Measurements from ENCODE around the gene ZDHHC14.
"Not testable (repeated sequence)": the region's sequence is repeated elsewhere in the genome, so short reads cannot be mapped to it uniquely, and the experiment has no call there.

ZDHHC14 gene

DNA sequence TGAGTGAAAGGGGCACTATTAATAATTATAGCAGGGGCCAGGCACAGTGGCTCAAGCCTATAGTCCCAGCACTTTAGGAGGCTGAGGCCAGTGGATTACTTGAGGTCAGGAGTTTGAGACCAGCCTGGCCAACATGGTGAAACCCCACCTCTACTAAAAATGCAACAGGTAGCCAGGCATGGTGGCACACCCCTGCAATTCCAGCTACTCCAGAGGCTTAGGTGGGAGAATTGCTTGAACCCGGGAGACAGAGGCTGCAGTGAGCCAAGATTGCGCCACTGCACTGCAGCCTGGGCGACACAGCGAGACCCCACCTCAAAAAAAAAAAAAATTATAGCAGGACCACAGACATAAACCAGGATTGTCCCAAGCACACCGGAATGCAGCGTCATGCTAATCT, 340.0 kb downstream of the ZDHHC14 start:
- peaks cover 0 to 19% of the 10 kb centered on the region in 2 donors for H3K9me3 ChIP-seq (replicated peaks in 1 of 2; ENCODE audit: control insufficient read depth in 2 of 2, insufficient read depth in 1 of 2, low read depth in 1 of 2, low read length in 2 of 2)
- not testable (repeated sequence) for H3K4me1 ChIP-seq (ENCODE audit: control insufficient read depth in 2 of 2, insufficient read depth in 1 of 2, low read depth in 1 of 2, low read length in 2 of 2); H4K8ac ChIP-seq (ENCODE audit: low read depth, low read length); H3K14ac ChIP-seq (ENCODE audit: low read length); H3K23ac ChIP-seq (ENCODE audit: low read depth, low read length, poor library complexity); H4K91ac ChIP-seq (ENCODE audit: low read depth, low read length, poor library complexity); DNase-seq (ENCODE audit: low spot score); H3K9ac ChIP-seq (ENCODE audit: low read depth, low read length, poor library complexity); H3K4me3 ChIP-seq (ENCODE audit: low read length in 2 of 2); H2AFZ ChIP-seq (ENCODE audit: low read length); H3K27ac ChIP-seq (replicated peaks; ENCODE audit: low read length); H2BK5ac ChIP-seq (ENCODE audit: low read length); H2AK5ac ChIP-seq (ENCODE audit: low read depth, low read length); H2BK12ac ChIP-seq (ENCODE audit: low read length); H2BK15ac ChIP-seq (ENCODE audit: low read length); H2BK120ac ChIP-seq (ENCODE audit: low read depth, low read length); H3K4me2 ChIP-seq (ENCODE audit: insufficient read depth, low read length, poor library complexity, severe bottlenecking); H3K18ac ChIP-seq (ENCODE audit: low read length); H3K79me1 ChIP-seq (ENCODE audit: low read depth, low read length); H3K36me3 ChIP-seq (replicated peaks in 1 of 2; ENCODE audit: control insufficient read depth in 2 of 2, insufficient read depth in 2 of 2, low read length in 2 of 2); H3K4ac ChIP-seq (ENCODE audit: low read length)
- peaks cover 0 to 25% (median 0%) of the 10 kb centered on the region in 3 experiments for H3K27me3 ChIP-seq (ENCODE audit: control insufficient read depth in 3 of 3, insufficient read depth in 3 of 3, low read depth in 1 of 3, low read length in 3 of 3)
- WGBS, 2 donors (ENCODE audit: extremely low coverage in 2 of 2, insufficient read length in 2 of 2, insufficient replicate concordance in 1 of 2) = no CpG with 5 or more reads among the region's 6 CpGs

- Histone ChIP-seq H2BK5ac (ENCODE audit: low read length) (no peak overlapping the region), H3K9ac (ENCODE audit: low read depth, low read length, poor library complexity) (no peak overlapping the region), H3K4me1 (ENCODE audit: control insufficient read depth in 2 of 2, insufficient read depth in 1 of 2, low read depth in 1 of 2, low read length in 2 of 2) (peaks cover 4 to 8% of the 10 kb centered on the region in 2 donors), H3K27ac (replicated peaks; ENCODE audit: low read length) (no peak overlapping the region), H4K91ac (ENCODE audit: low read depth, low read length, poor library complexity) (no peak overlapping the region), H4K8ac (ENCODE audit: low read depth, low read length) (no peak overlapping the region), H2BK12ac (ENCODE audit: low read length) (no peak overlapping the region), H3K4ac (ENCODE audit: low read length) (no peak overlapping the region), H3K36me3 (replicated peaks in 1 of 2; ENCODE audit: control insufficient read depth in 2 of 2, insufficient read depth in 2 of 2, low read length in 2 of 2) (no peaks in the 10 kb centered on the region), H3K18ac (ENCODE audit: low read length) (no peak overlapping the region), H2BK120ac (ENCODE audit: low read depth, low read length) (no peak overlapping the region), H2BK15ac (ENCODE audit: low read length) (no peak overlapping the region), H3K27me3 (ENCODE audit: control insufficient read depth in 3 of 3, insufficient read depth in 3 of 3, low read depth in 1 of 3, low read length in 3 of 3) (peaks cover 0 to 22% (median 0%) of the 10 kb centered on the region in 3 experiments), H3K79me1 (ENCODE audit: low read depth, low read length) (no peaks in the 10 kb centered on the region), H2AK5ac (ENCODE audit: low read depth, low read length) (no peak overlapping the region), H3K14ac (ENCODE audit: low read length) (no peak overlapping the region), H2AFZ (ENCODE audit: low read length) (no peak overlapping the region), H3K4me2 (ENCODE audit: insufficient read depth, low read length, poor library complexity, severe bottlenecking) (no peak overlapping the region), H3K9me3 (replicated peaks in 1 of 2; ENCODE audit: control insufficient read depth in 2 of 2, insufficient read depth in 1 of 2, low read depth in 1 of 2, low read length in 2 of 2) (peaks cover 0 to 20% of the 10 kb centered on the region in 2 donors), H3K4me3 (ENCODE audit: low read length in 2 of 2) (no peak overlapping the region), H3K23ac (ENCODE audit: low read depth, low read length, poor library complexity) (no peak overlapping the region)
- DNase-seq (ENCODE audit: low spot score) = peak; percentile 54
- WGBS, 2 donors (ENCODE audit: extremely low coverage in 2 of 2, insufficient read length in 2 of 2, insufficient replicate concordance in 1 of 2) = no CpG with 5 or more reads among the region's 18 CpGs
These were observed 340.4 kb downstream of the ZDHHC14 start for GRCh38 chr6:157721426-157721825.

GRCh38 chr6:157721830-157722229, 340.8 kb downstream of the ZDHHC14 start:
- Histone ChIP-seq H3K23ac (ENCODE audit: low read depth, low read length, poor library complexity) (no peak overlapping the region), H2BK120ac (ENCODE audit: low read depth, low read length) (no peak overlapping the region), H3K79me1 (ENCODE audit: low read depth, low read length) (no peaks in the 10 kb centered on the region), H2AK5ac (ENCODE audit: low read depth, low read length) (no peak overlapping the region), H3K27me3 (ENCODE audit: control insufficient read depth in 3 of 3, insufficient read depth in 3 of 3, low read depth in 1 of 3, low read length in 3 of 3) (peaks cover 0 to 19% (median 0%) of the 10 kb centered on the region in 3 experiments), H3K36me3 (replicated peaks in 1 of 2; ENCODE audit: control insufficient read depth in 2 of 2, insufficient read depth in 2 of 2, low read length in 2 of 2) (no peaks in the 10 kb centered on the region), H4K91ac (ENCODE audit: low read depth, low read length, poor library complexity) (no peak overlapping the region), H3K4me1 (ENCODE audit: control insufficient read depth in 2 of 2, insufficient read depth in 1 of 2, low read depth in 1 of 2, low read length in 2 of 2) (peaks cover 3 to 8% of the 10 kb centered on the region in 2 donors), H2BK5ac (ENCODE audit: low read length) (no peak overlapping the region), H4K8ac (ENCODE audit: low read depth, low read length) (no peak overlapping the region), H3K9me3 (replicated peaks in 1 of 2; ENCODE audit: control insufficient read depth in 2 of 2, insufficient read depth in 1 of 2, low read depth in 1 of 2, low read length in 2 of 2) (peaks cover 0 to 20% of the 10 kb centered on the region in 2 donors), H3K27ac (replicated peaks; ENCODE audit: low read length) (no peak overlapping the region), H3K4me3 (ENCODE audit: low read length in 2 of 2) (no peak overlapping the region), H2AFZ (ENCODE audit: low read length) (no peak overlapping the region), H2BK12ac (ENCODE audit: low read length) (no peak overlapping the region), H3K18ac (ENCODE audit: low read length) (no peak overlapping the region), H3K9ac (ENCODE audit: low read depth, low read length, poor library complexity) (no peak overlapping the region), H2BK15ac (ENCODE audit: low read length) (no peak overlapping the region), H3K4me2 (ENCODE audit: insufficient read depth, low read length, poor library complexity, severe bottlenecking) (no peak overlapping the region), H3K14ac (ENCODE audit: low read length) (no peak overlapping the region), H3K4ac (ENCODE audit: low read length) (no peak overlapping the region)
- no peak for DNase-seq (ENCODE audit: low spot score)
- WGBS, 2 donors (ENCODE audit: extremely low coverage in 2 of 2, insufficient read length in 2 of 2, insufficient replicate concordance in 1 of 2) = no CpG with 5 or more reads among the region's 8 CpGs

DNA sequence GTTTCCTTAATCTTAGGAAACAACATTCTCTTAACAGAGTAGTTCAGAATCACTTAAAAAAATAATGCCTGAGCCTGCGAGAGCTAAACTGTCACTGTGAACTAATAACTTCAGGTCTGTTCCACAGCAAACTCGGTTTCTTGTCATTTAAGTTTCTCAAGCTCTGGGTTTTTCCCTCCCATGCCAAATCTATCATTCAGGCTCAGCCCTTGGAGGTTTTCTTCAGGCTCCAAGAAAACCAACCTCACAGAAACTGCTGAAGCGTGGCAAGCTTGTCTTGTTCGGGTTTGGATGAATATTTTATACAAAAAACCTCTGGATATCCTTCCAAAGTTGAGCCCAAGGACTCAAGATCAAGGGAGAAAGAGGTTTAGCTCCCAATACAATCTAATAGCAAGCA, 342.4 kb downstream of the ZDHHC14 start:
- Histone ChIP-seq H3K14ac (ENCODE audit: low read length) (no peak overlapping the region), H3K4me1 (ENCODE audit: control insufficient read depth in 2 of 2, insufficient read depth in 1 of 2, low read depth in 1 of 2, low read length in 2 of 2) (peaks cover 1 to 6% of the 10 kb centered on the region in 2 donors), H2BK15ac (ENCODE audit: low read length) (no peak overlapping the region), H4K8ac (ENCODE audit: low read depth, low read length) (no peak overlapping the region), H2AK5ac (ENCODE audit: low read depth, low read length) (no peak overlapping the region), H2AFZ (ENCODE audit: low read length) (no peak overlapping the region), H2BK120ac (ENCODE audit: low read depth, low read length) (no peak overlapping the region), H2BK12ac (ENCODE audit: low read length) (no peak overlapping the region), H3K18ac (ENCODE audit: low read length) (no peak overlapping the region), H3K4ac (ENCODE audit: low read length) (no peak overlapping the region), H3K79me1 (ENCODE audit: low read depth, low read length) (no peaks in the 10 kb centered on the region), H3K9ac (ENCODE audit: low read depth, low read length, poor library complexity) (no peak overlapping the region), H3K4me2 (ENCODE audit: insufficient read depth, low read length, poor library complexity, severe bottlenecking) (no peak overlapping the region), H3K36me3 (replicated peaks in 1 of 2; ENCODE audit: control insufficient read depth in 2 of 2, insufficient read depth in 2 of 2, low read length in 2 of 2) (no peaks in the 10 kb centered on the region), H4K91ac (ENCODE audit: low read depth, low read length, poor library complexity) (no peak overlapping the region), H3K27me3 (ENCODE audit: control insufficient read depth in 3 of 3, insufficient read depth in 3 of 3, low read depth in 1 of 3, low read length in 3 of 3) (peaks cover 0 to 18% (median 0%) of the 10 kb centered on the region in 3 experiments), H3K27ac (replicated peaks; ENCODE audit: low read length) (no peak overlapping the region), H3K9me3 (replicated peaks in 1 of 2; ENCODE audit: control insufficient read depth in 2 of 2, insufficient read depth in 1 of 2, low read depth in 1 of 2, low read length in 2 of 2) (peaks cover 0 to 20% of the 10 kb centered on the region in 2 donors), H2BK5ac (ENCODE audit: low read length) (no peak overlapping the region), H3K23ac (ENCODE audit: low read depth, low read length, poor library complexity) (no peak overlapping the region), H3K4me3 (ENCODE audit: low read length in 2 of 2) (no peak overlapping the region)
- WGBS, 2 donors (ENCODE audit: extremely low coverage in 2 of 2, insufficient read length in 2 of 2, insufficient replicate concordance in 1 of 2) = no CpG with 5 or more reads among the region's 4 CpGs
- DNase-seq (ENCODE audit: low spot score) = no peak
